HUES64 (cell line): Measurements from ENCODE around the gene XRCC3.

Experiments used
- H3K27ac ChIP-seq: 2 replicates; pipeline ENCODE4 v1.7.0; 2013; ENCODE audit warnings: low read depth, low read length, inconsistent platforms
- H3K27me3 ChIP-seq: 2 replicates; pipeline ENCODE4 v1.6.1; 2013; ENCODE audit warnings: mild to moderate bottlenecking, low read length; ENCODE audit not compliant: insufficient read depth
- H3K36me3 ChIP-seq: 2 replicates; pipeline ENCODE4 v1.6.1; 2013; ENCODE audit warnings: mild to moderate bottlenecking, low read length; ENCODE audit not compliant: insufficient read depth
- H3K4me1 ChIP-seq: 2 replicates; pipeline ENCODE4 v1.6.1; 2013; ENCODE audit warnings: mild to moderate bottlenecking, low read length, moderate library complexity; ENCODE audit not compliant: insufficient read depth
- H3K4me3 ChIP-seq: 2 replicates; pipeline ENCODE4 v1.5.1; 2013; ENCODE audit warnings: mild to moderate bottlenecking, low read length, moderate library complexity
- H3K9ac ChIP-seq: 2 replicates; pipeline ENCODE4 v1.6.1; 2013; ENCODE audit warnings: mild to moderate bottlenecking, low read depth, low read length
- H3K9me3 ChIP-seq: 2 replicates; pipeline ENCODE4 v1.6.1; 2013; ENCODE audit warnings: low read depth, low read length; ENCODE audit not compliant: insufficient read depth
- WGBS: fragments of 150-250, 120-280 bp; methylation state at CpG from one replicate; pipeline ENCODE4 v1.1.7; 2013; ENCODE audit warnings: missing lambda C conversion rate; 5-methylcytosine and 5-hydroxymethylcytosine counted together

XRCC3 gene

GRCh38 chr14:103746701-103747100 lies 31.4 kb upstream of the XRCC3 start:
- no peaks in the 10 kb centered on the region for H3K36me3 ChIP-seq
- no peak overlapping the region for H3K4me3 ChIP-seq

GRCh38 chr14:103745424-103745823 lies 30.2 kb upstream of the XRCC3 start:
- Histone ChIP-seq H3K27ac (no peak overlapping the region), H3K27me3 (no peaks in the 10 kb centered on the region), H3K9ac (no peak overlapping the region), H3K4me3 (no peak overlapping the region), H3K9me3 (no peaks in the 10 kb centered on the region), H3K4me1 (0 out of 2 replicates have a peak, but pooled peaks cover 5% of the 10 kb centered on the region), H3K36me3 (no peaks in the 10 kb centered on the region)
- 94% methylated on average over 5 of the region's 5 CpGs for WGBS

More at GRCh38 chr14:103746701-103747100, 31.4 kb upstream of the XRCC3 start:
- WGBS = 88% methylated on average over 10 of the region's 10 CpGs
- Histone ChIP-seq H3K9me3 (no peaks in the 10 kb centered on the region), H3K27ac (no peak overlapping the region), H3K4me1 (0 out of 2 replicates have a peak, but pooled peaks cover 5% of the 10 kb centered on the region), H3K9ac (no peak overlapping the region), H3K27me3 (no peaks in the 10 kb centered on the region)

DNA sequence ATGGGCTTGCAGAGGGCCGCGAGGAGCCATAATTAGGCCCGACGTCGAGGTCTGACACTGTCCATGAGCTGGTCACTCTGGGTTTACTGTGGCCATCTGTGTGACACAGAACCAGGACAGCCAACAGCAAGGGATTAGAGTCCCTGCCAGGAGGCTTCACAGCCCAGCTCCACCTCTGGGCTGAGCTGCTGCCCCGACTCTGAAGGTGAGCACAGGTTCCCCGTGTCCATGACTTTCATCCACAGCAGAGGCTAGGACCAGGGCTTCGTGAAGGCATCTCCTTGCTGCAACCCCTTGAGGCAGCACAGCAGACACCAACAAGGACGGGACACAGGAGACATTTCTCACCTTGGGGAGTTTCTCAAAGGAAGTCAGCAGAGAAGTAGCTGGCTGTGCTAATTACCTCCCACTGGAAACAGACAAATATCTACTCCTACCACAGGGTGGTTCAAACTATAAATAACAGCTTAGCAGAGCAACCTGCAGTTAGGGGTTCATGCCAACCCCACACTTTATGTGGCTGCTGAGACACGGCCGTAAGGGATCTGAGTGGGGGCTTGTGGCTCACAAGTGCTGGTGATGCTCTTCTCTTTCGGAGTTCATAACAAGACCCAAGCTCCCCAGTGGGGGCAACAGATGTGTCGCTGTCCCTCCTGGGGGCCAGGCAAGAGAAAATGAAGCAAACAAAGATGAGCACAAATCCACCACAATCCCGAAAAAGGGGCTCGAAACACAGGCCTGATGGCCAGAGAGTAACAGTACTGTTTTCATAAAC lies 29.6 kb upstream of the XRCC3 start:
- H3K9ac ChIP-seq = no peak overlapping the region
- no peak overlapping the region for H3K4me3 ChIP-seq
- H3K27ac ChIP-seq = no peak overlapping the region
- H3K27me3 ChIP-seq = no peaks in the 10 kb centered on the region
- no peaks in the 10 kb centered on the region for H3K36me3 ChIP-seq
- 0 out of 2 replicates have a peak, but pooled peaks cover 5% of the 10 kb centered on the region for H3K4me1 ChIP-seq
- H3K9me3 ChIP-seq = no peaks in the 10 kb centered on the region
- WGBS = 94% methylated on average over 15 of the region's 15 CpGs

- no peaks in the 10 kb centered on the region for H3K9me3 ChIP-seq
- peaks cover 5% of the 10 kb centered on the region; the same call in 1 of the 2 replicates for H3K4me1 ChIP-seq
- 93% methylated on average over 15 of the region's 15 CpGs for WGBS
- H3K36me3 ChIP-seq = no peaks in the 10 kb centered on the region
- H3K4me3 ChIP-seq = no peak overlapping the region
- 0 out of 2 replicates have a peak overlapping the region, but pooled peaks have one; percentile 30 for H3K9ac ChIP-seq
- no peaks in the 10 kb centered on the region for H3K27me3 ChIP-seq
- no peak overlapping the region for H3K27ac ChIP-seq
Observed at GRCh38 chr14:103743691-103744090, 28.4 kb upstream of the XRCC3 start.

DNA sequence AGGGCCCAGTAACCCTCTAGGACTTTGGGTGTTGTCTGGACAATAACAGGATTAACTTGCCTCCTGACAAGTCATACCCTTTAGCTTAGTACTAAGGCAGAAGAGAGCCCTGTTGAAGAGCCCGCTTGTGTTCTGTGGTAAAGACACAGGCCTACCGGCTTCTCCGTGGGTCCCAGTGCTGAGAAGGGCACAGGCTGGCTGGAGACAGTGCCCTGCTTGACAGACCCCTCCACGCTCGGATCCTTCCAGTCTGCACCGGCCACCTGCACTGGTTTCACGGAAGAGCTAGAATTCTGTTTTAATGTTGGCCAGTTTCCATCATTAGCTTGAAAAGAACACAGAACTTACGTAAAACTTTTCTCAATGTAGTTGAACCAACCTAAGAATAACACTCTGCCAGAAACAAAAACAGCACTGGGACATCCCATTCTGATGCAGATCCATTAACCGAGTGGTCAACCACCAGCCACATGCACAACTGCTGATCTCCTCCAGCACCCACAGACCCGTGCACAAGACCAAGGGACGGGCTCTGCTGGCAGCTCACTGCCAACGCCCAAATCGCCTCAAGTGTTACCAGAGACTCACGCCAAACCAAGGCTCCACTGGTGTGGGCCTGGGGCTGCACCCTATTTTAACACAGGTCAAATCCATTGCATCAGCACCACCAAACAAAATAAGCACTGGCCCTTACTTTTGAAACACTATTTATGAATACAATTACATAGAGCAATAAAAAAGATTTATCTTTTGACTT lies 27.4 kb upstream of the XRCC3 start:
- Histone ChIP-seq H3K4me1 (peaks cover 5% of the 10 kb centered on the region; the same call in 1 of the 2 replicates), H3K9ac (no peak overlapping the region), H3K27ac (no peak overlapping the region), H3K36me3 (no peaks in the 10 kb centered on the region), H3K4me3 (no peak overlapping the region), H3K9me3 (no peaks in the 10 kb centered on the region), H3K27me3 (no peaks in the 10 kb centered on the region)
- WGBS = 91% methylated on average over 14 of the region's 14 CpGs

DNA sequence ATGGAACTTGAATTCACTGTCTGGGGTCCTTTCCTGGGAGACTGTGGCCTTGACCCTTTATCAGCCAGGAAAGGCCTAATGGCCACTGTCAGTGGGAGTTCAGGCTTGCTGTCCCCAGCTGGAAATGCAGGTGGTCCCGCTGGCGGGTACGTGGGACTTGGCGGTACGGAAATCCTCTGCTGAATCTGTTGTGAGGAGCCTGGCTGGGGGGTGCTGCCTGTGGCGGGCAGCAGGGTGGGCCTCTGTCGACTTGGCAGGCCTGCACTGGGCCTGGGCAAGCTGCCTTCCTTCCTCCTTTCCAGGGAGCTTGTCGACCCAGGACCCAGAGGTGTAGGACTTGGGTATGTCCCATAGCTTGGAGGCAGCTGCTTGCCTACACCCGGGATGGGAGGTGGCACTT lies 26.6 kb upstream of the XRCC3 start:
- Histone ChIP-seq H3K36me3 (no peaks in the 10 kb centered on the region), H3K9ac (no peak overlapping the region), H3K27ac (no peak overlapping the region), H3K27me3 (no peaks in the 10 kb centered on the region), H3K4me3 (no peak overlapping the region), H3K4me1 (peaks cover 5% of the 10 kb centered on the region; the same call in 1 of the 2 replicates), H3K9me3 (no peaks in the 10 kb centered on the region)
- WGBS = 95% methylated on average over 9 of the region's 9 CpGs

GRCh38 chr14:103740991-103741689 lies 25.9 kb upstream of the XRCC3 start:
- Histone ChIP-seq H3K9ac (no peak overlapping the region), H3K4me1 (peaks cover 5% of the 10 kb centered on the region; the same call in 1 of the 2 replicates), H3K27me3 (no peaks in the 10 kb centered on the region), H3K27ac (no peak overlapping the region), H3K36me3 (no peaks in the 10 kb centered on the region; the same call in 1 of the 2 replicates), H3K4me3 (no peak overlapping the region), H3K9me3 (no peaks in the 10 kb centered on the region)
- 92% methylated on average over 14 of the region's 14 CpGs for WGBS

- Histone ChIP-seq H3K4me1 (peaks cover 5% of the 10 kb centered on the region), H3K9me3 (no peaks in the 10 kb centered on the region), H3K27me3 (no peaks in the 10 kb centered on the region), H3K36me3 (peaks cover 3% of the 10 kb centered on the region; the same call in 1 of the 2 replicates), H3K27ac (no peak overlapping the region), H3K9ac (no peak overlapping the region), H3K4me3 (no peak overlapping the region)
- WGBS = 91% methylated on average over 30 of the region's 30 CpGs
Observed at GRCh38 chr14:103739793-103740501, 24.7 kb upstream of the XRCC3 start.

GRCh38 chr14:103739466-103739792 lies 24.2 kb upstream of the XRCC3 start:
- WGBS = 94% methylated on average over 6 of the region's 6 CpGs
- Histone ChIP-seq H3K9me3 (no peaks in the 10 kb centered on the region), H3K9ac (no peak overlapping the region), H3K27me3 (no peaks in the 10 kb centered on the region), H3K27ac (no peak overlapping the region), H3K4me1 (peaks cover 5% of the 10 kb centered on the region), H3K4me3 (no peak overlapping the region), H3K36me3 (peaks cover 4% of the 10 kb centered on the region; the same call in 1 of the 2 replicates)

DNA sequence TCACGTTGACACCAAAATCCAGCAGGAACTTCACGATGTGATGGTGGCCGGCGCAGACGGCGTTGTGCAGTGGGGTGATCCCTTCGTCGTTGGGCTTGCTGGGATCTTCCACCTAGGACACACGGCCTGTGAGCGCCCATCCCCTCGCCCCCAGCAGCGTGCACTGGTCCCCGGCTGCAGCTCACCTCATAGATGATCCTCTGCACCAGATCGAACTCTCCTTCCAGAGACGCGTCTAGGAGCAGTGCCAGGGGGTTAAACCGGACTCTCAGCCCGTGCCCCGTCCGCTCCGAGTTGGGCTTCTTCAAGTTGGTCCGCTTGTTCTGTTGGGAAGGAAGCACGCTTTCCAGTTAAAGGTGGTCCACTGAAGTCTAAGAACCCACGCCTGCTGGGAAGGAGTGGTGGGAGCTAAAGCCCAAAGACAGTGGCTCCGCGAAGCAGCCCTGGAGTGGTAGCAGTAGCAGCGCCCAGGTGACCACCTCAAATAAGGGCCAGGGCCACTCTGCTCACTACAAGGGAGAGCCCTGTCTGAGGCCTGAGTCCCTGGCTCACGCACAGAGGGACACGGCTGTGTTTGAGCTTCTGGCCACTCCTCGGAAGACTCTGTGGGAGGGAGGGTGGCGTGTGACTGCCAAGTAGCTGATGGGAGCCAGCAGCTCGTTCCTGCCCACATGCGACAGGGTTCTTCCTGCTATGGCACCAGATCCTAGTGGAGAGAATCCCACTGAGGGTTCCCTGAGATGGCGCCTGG lies 23.6 kb upstream of the XRCC3 start:
- WGBS = 96% methylated on average over 34 of the region's 34 CpGs
- H3K36me3 ChIP-seq = peaks cover 5% of the 10 kb centered on the region
- no peak overlapping the region for H3K4me3 ChIP-seq
- no peak overlapping the region for H3K27ac ChIP-seq
- no peaks in the 10 kb centered on the region for H3K27me3 ChIP-seq
- peaks cover 5% of the 10 kb centered on the region for H3K4me1 ChIP-seq
- H3K9me3 ChIP-seq = no peaks in the 10 kb centered on the region
- no peak overlapping the region for H3K9ac ChIP-seq
